Gastrocnemius medialis (tissue), 4 donors: ENCODE data around the gene ZCCHC9. TPM values are rescaled to one million over a fixed set of nuclear protein-coding genes. Genes with fewer than 3 reads are reported as not detected.

ENCODE experiments used
- ATAC-seq, 2 donors: fragments of 150-250 bp; one replicate each; pipeline ENCODE4 v1.9.1; 2016
- DNase-seq, 2 donors: peaks; one replicate each; pipeline ENCODE4 v3.0.0-alpha.2; 2019
- H3K27ac ChIP-seq, 4 donors: fragments of 200-600 bp; sonication (generic); 1 replicate in 1 of 4; 2 replicates in 3 of 4; pipeline ENCODE4 v1.5.1; 2016 to 2018; ENCODE audit warnings: mild to moderate bottlenecking in 2 of 4, moderate library complexity in 1 of 4
- H3K27me3 ChIP-seq, 3 donors: fragments of 200-600 bp; sonication (generic) in 2 of 3; 1 replicate in 1 of 3; 2 replicates in 2 of 3; pipeline versions ENCODE4 v1.5.1 to v1.6.0; 2016 to 2019; ENCODE audit warnings: mild to moderate bottlenecking in 1 of 3, moderate library complexity in 1 of 3
- H3K36me3 ChIP-seq, 2 donors: fragments of 200-600 bp; sonication (generic) in 1 of 2; one replicate each; pipeline ENCODE4 v1.5.1; 2017 to 2018
- H3K4me1 ChIP-seq, 2 donors: fragments of 200-600 bp; sonication (generic) in 1 of 2; one replicate each; pipeline ENCODE4 v1.5.1; 2016 to 2017; ENCODE audit warnings: mild to moderate bottlenecking in 2 of 2
- H3K4me3 ChIP-seq, 4 donors: fragments of 200-600 bp; sonication (generic) in 3 of 4; 1 replicate in 1 of 4; 2 replicates in 3 of 4; pipeline ENCODE4 v1.5.1; 2016 to 2019; ENCODE audit warnings: mild to moderate bottlenecking in 2 of 4
- H3K9me3 ChIP-seq, 3 donors: fragments of 200-600 bp; sonication (generic) in 2 of 3; 1 replicate in 1 of 3; 2 replicates in 2 of 3; pipeline ENCODE4 v1.5.1; 2016 to 2019
- CTCF ChIP-seq, 5 experiments: fragments of 450-650 bp in 3 of 5; fragments of 200-600 bp in 2 of 5; sonication (generic) in 2 of 5; IDR thresholded peaks in 4 of 5; conservative IDR thresholded peaks in 1 of 5; 1 replicate in 4 of 5; 2 replicates in 1 of 5; pipeline ENCODE4 v1.5.1; 2016 to 2019; ENCODE audit warnings: antibody characterized with exemption in 5 of 5, mild to moderate bottlenecking in 3 of 5, moderate library complexity in 3 of 5
- POLR2A ChIP-seq, 2 donors: fragments of 450-650 bp; IDR thresholded peaks; one replicate each; pipeline ENCODE4 v1.6.1; 2017; ENCODE audit warnings: antibody characterized with exemption in 2 of 2, mild to moderate bottlenecking in 2 of 2, moderate library complexity in 2 of 2
- in situ Hi-C, 4 donors: fragments of 200-750 bp; cut with MboI; loops; one replicate each; pipeline versions ENCODE4 v1.15.0 to v1.8.0; 2017; ENCODE audit warnings: low sequenced_read_pairs in 4 of 4
- intact Hi-C: fragments of 100-400 bp; cut with DNase I; formaldehyde crosslinking; loops from one replicate; pipeline ENCODE4 v1.15.1; 2023; ENCODE audit warnings: low total_unique reads
- total RNA-seq, 4 donors: library from RNA; depleted of rRNA; stranded (reverse); fragments of >200 nt; gene quantifications; one replicate each; pipeline versions ENCODE4 v1.1.0 to v1.2.3, GENCODE V29; 2016

Gene ZCCHC9
- total RNA-seq, 4 donors from 2014 or later, result 8.0 to 15.7 (median 12.3) TPM

GRCh38 chr5:81354093-81354492 lies 52.7 kb downstream of the ZCCHC9 start:
- DNase-seq (no peak), ATAC-seq (no peak)
- in situ Hi-C loops, result no loop called here
- Histone ChIP-seq H3K4me1 (no peaks in the 10 kb centered on the region), H3K27ac (no peak overlapping the region), H3K27me3 (no peaks in the 10 kb centered on the region), H3K9me3 (no peaks in the 10 kb centered on the region), H3K4me3 (no peak overlapping the region), H3K36me3 (no peaks in the 10 kb centered on the region)
- intact Hi-C loops, result no loop called here
- TF ChIP-seq POLR2A (IDR thresholded peaks at IDR 0.05) (no peak), CTCF (IDR thresholded peaks at IDR 0.05 in 4 of 5, conservative IDR thresholded peaks at IDR 0.05 in 1 of 5) (no peak)

GRCh38 chr5:81355291-81356251 lies 54.2 kb downstream of the ZCCHC9 start:
- DNase-seq (no peak), ATAC-seq (no peak)
- H3K9me3 ChIP-seq, result no peaks in the 10 kb centered on the region
- H3K36me3 ChIP-seq, result no peaks in the 10 kb centered on the region
- TF ChIP-seq POLR2A (IDR thresholded peaks at IDR 0.05) (no peak), CTCF (IDR thresholded peaks at IDR 0.05 in 4 of 5, conservative IDR thresholded peaks at IDR 0.05 in 1 of 5) (no peak)
- H3K4me3 ChIP-seq, result no peak overlapping the region
- no peaks in the 10 kb centered on the region for H3K4me1 ChIP-seq
- in situ Hi-C loops (no loop called here), intact Hi-C loops (no loop called here)
- H3K27me3 ChIP-seq, result no peaks in the 10 kb centered on the region
- H3K27ac ChIP-seq, result no peak overlapping the region

- Histone ChIP-seq H3K36me3 (no peaks in the 10 kb centered on the region), H3K4me1 (no peaks in the 10 kb centered on the region), H3K4me3 (no peak overlapping the region), H3K27me3 (no peaks in the 10 kb centered on the region), H3K9me3 (no peaks in the 10 kb centered on the region), H3K27ac (no peak overlapping the region)
- no peak for DNase-seq
- no peak for TF ChIP-seq POLR2A (IDR thresholded peaks at IDR 0.05)
- TF ChIP-seq CTCF (IDR thresholded peaks at IDR 0.05 in 4 of 5, conservative IDR thresholded peaks at IDR 0.05 in 1 of 5), result no peak
- in situ Hi-C loops, result no loop called here
- intact Hi-C loops, result no loop called here
- ATAC-seq, result no peak
These were observed 57.7 kb downstream of the ZCCHC9 start for GRCh38 chr5:81359108-81359507.

DNA sequence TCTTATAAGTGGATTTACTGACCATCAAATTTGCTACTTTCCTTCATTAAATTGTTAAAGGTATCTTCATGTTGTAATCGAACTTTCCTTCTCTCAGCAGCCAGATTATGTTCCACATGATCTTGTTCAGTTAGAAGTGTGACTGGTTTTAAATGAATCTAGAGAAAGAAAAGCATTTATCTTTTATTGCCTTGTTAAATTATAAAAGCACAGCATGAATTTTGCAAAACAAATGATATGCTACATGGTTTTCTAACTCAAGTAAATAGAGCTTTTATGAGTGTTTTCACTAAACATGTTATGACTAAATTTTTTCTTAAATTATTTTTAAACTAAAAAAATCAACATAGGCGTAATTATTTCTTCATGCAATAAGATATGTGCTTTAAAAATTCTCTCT lies 58.5 kb downstream of the ZCCHC9 start:
- no peaks in the 10 kb centered on the region for H3K36me3 ChIP-seq
- in situ Hi-C loops, result no loop called here
- H3K27ac ChIP-seq, result no peak overlapping the region
- TF ChIP-seq CTCF (IDR thresholded peaks at IDR 0.05 in 4 of 5, conservative IDR thresholded peaks at IDR 0.05 in 1 of 5) (no peak), POLR2A (IDR thresholded peaks at IDR 0.05) (no peak)
- intact Hi-C loops, result no loop called here
- no peaks in the 10 kb centered on the region for H3K4me1 ChIP-seq
- no peak overlapping the region for H3K4me3 ChIP-seq
- H3K9me3 ChIP-seq, result no peaks in the 10 kb centered on the region
- DNase-seq, result no peak
- no peaks in the 10 kb centered on the region for H3K27me3 ChIP-seq
- ATAC-seq, result no peak
